Stimulated activated CD4-positive, alpha-beta T cell treated with anti-CD3 and anti-CD28 coated beads, TNF-alpha, amount 100 ng/mL, for 4 hours (primary cell): ENCODE results near the gene BTBD19.

Source experiments
- DNase-seq, 3 experiments: peaks; one replicate each; pipeline ENCODE4 v3.0.0-alpha.2; 2020; ENCODE audit warnings: low read depth in 3 of 3

BTBD19 gene

GRCh38 chr1:44855742-44856141 is 47.4 kb downstream of the BTBD19 start:
- no peak for DNase-seq

- no peak for DNase-seq
These were observed 49.1 kb downstream of the BTBD19 start for GRCh38 chr1:44857446-44857845.

GRCh38 chr1:44860331-44860730 is 52.0 kb downstream of the BTBD19 start:
- no peak for DNase-seq

GRCh38 chr1:44860891-44861425 is 52.6 kb downstream of the BTBD19 start:
- DNase-seq = no peak

- no peak for DNase-seq
These were observed 54.6 kb downstream of the BTBD19 start for GRCh38 chr1:44862829-44863401.
